M059J (cell line): Measurements from ENCODE around the gene DDR1. TPM values are rescaled to one million over a fixed set of nuclear protein-coding genes. Genes with fewer than 3 reads are reported as not detected.
"Not testable (repeated sequence)": the region's sequence is repeated elsewhere in the genome, so short reads cannot be mapped to it uniquely, and the experiment has no call there.

ENCODE experiments used
- DNase-seq: peaks from one replicate; pipeline ENCODE4 v3.0.0-alpha.2; 2012; ENCODE audit warnings: low read depth
- total RNA-seq: library from RNA; depleted of rRNA; stranded (reverse); fragments of >200 nt; shearing (Covaris generic); gene quantifications from 2 replicates; pipeline ENCODE4 v1.2.3, GENCODE V29; 2014; rRNA removed

The DDR1 gene
- 33.9 and 73.5 TPM in 2 replicates for total RNA-seq

DNA sequence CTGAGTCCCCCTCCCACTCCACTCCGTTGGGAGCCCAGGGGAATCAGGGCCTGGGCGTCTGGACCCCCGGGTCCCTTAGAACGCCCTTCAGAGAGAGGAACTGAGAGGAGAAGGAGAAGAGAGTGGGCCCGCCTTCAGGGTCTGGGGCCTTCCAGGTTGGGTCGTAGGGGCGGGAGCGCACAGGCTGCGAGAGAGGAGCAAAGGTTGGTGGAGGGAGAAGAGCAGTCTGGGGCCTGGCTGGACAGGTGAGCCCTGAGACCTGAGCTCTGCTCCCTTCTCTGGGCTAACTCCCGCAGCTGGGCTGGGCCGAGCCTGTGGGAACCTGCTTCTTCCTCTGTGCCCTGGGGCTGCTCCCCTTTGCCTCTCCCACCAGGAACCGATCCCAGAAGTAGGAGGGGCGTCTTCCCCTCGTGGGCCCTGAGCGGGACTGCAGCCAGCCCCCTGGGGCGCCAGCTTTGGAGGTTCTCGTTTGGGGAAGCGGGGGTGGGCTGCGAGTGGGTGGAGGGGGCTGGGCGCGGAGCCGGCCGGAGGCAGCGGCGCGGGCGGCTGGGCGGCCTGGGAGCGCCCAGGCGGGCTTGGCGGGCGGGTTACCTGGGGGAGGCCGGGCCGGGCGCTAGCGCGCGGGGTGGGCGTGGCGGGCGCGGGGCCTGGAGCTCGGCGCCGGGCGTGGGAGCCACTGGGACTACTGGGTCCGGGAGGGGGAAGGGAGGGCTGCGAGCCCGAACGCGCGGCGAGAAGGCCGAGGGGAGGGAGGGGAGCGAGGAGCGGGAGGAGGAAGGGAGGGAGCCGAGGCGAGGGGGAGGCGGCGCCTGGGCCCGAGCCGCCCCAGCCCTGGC, at the start of gene DDR1:
TSS of gene DDR1 (plus strand) at position 835 of the 836 bp plus-strand sequence. CDS start 4,211 bp downstream, outside the sequence.
- DNase-seq: peak; percentile 88

DNA sequence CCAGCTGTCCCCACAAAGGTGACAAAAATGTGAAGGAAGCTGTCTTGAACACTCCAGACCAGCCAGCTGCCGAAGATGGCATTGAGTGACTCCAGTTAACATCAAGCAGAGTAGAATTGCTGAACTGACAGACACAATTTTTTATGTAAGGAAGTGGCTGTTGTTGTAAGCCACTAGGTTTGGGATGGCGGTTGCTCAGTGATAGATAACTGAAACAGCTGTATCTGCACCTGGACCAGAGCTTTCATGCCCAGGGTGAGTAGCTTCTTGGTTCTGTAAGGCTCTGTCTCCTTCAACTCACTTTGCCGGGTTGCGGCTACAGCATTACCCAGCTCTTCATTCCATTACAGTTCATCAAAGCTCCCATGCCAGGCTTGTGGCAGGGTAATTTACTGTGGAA, 49.7 kb upstream of the DDR1 start:
- peak; percentile 45 for DNase-seq

DNA sequence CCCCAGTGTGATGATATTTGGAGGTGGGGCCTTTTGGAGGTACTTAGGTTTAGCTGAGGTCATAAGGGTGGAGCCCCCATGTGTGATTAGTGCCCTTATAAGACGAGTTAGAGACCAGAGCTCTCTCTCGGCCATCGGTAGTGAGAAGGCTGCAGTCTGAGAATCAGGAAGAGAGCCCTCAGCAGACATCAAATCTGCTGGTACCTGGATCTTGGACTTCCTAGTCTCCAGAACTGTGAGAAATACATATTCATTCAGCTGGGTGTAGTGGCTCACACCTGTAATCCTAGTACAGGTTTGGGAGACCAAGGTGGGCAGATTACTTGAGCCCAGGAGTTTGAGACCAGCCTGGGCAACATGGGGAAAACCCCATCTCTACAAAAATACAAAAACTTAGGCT, 48.7 kb upstream of the DDR1 start:
- no peak for DNase-seq

- DNase-seq: peak; percentile 70
These were observed 47.9 kb upstream of the DDR1 start for GRCh38 chr6:30836431-30836866.

GRCh38 chr6:30836957-30837356, 47.4 kb upstream of the DDR1 start:
- DNase-seq: peak; percentile 21

DNA sequence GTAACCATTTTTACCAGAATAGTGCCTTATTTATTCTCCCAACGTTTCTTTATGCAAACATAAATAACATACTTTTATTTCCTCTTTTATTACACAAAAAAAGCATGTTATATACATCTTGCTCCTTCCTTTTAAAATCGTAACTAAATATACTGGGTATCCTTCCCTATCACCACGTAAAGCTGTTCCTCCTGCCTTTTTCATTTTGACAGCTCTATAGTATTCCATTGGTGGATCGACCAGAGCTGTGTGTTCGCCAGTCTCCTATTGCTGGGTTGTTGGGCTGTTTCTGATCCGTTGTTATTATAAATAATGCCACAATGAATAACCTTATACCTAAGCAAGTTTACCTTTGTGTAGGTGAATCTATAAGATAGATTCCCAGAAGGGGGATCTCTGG, 46.9 kb upstream of the DDR1 start:
- DNase-seq: no peak

DNA sequence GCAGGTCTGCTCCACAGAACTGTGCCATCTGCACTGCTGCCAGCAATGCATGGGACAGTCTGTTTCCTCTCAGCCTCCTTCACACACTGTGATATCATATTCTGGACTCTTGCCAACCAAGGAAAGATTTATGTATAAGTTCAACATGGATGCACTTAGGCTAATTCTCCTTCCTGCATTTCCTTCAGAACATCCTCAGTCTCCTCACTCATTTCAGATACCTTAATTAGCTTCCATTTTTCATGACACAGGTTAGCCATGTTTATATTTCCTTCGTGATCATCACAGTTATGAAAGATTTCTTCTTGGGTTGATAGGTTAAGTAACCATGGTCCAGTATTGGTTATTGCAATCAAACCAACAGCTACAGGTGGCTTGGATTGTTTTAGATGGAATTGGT, 46.4 kb upstream of the DDR1 start:
- no peak for DNase-seq

- no peak for DNase-seq
These were observed 44.6 kb upstream of the DDR1 start for GRCh38 chr6:30839671-30840070.

- DNase-seq: no peak
These were observed 44.0 kb upstream of the DDR1 start for GRCh38 chr6:30840084-30840934.

GRCh38 chr6:30840935-30841643, 43.2 kb upstream of the DDR1 start:
- no peak for DNase-seq

DNA sequence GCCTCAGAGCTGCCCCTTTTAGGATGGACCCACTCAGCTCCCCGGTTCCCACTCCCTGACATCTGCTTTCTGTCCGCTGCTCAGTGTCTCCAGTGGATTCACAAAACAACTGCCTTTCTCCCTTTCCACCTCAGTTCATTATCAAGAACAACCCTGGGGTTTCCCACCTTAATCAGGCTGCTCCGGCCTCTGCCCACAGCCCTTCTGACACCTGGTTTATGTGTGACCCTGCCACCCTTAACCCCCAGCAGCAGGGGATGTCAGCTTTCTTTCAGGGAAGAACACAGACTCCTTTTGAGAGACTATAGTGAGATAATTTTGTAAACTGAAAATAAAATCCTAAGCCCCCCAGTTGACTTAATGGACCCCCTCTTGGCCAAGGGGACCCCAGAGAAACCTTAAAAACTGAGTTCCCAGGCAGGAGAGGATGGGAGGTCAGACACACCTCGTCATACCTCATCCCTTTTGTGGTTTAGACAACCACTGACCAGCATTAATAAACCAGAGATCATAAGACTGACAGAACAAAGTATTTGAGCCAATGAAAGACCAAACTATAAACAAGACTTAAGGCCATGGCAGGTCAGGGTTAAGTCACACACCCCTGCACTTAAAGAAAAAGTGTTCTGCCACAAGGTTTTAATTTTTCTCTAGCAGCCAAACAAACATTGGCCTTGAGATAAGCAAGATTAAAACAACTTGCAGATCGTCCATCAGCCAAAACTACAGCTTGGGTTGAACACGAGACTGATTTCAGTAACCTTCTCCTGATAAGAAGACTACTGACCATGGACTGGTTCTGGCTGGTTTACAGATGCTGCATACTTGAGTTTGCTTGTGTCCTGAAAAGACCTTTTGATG, 42.4 kb upstream of the DDR1 start:
- peak; percentile 88 for DNase-seq

DNA sequence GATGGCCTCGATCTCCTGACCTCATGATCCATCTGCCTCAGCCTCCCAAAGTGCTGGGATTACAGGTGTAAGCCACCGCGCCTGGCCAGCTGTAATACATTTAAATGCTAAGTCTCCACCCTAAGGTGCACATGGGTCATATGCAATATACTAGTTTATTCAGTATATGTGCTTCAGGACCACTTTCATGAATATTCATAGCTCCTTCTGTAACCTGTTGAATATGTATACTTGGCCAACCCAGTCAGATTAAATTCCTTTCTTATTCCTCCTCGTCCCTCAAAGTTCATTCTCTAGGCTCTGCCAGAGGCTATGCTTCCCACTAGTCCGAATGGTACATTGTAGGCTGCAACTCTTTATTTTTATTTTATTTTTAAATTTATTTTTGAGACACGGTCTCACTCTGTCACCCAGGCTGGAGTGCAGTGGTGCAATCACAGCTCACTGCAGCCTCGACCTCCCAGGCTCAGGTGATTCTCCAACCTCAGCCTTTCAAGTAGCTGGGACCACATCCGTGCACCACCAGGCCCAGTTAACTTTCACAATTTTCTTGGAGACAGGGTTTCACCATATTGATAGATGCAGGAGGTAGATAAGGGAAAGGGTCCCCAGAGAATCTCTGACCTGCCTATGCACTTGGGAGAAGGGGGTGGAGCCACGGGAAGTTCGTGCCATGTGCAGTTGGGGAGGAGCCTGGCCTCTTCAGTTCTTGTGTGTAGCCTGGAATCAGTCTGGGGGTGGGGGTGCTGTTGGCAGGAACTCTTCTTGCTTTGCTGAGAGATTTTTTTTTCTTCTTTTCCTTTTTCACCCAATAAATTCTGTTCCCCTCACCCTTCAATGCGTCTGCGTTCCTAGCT, 41.3 kb upstream of the DDR1 start:
- no peak for DNase-seq

- no peak for DNase-seq
These were observed 40.7 kb upstream of the DDR1 start for GRCh38 chr6:30843611-30843998.

GRCh38 chr6:30844118-30844535, 40.2 kb upstream of the DDR1 start:
- peak; percentile 73 for DNase-seq

DNA sequence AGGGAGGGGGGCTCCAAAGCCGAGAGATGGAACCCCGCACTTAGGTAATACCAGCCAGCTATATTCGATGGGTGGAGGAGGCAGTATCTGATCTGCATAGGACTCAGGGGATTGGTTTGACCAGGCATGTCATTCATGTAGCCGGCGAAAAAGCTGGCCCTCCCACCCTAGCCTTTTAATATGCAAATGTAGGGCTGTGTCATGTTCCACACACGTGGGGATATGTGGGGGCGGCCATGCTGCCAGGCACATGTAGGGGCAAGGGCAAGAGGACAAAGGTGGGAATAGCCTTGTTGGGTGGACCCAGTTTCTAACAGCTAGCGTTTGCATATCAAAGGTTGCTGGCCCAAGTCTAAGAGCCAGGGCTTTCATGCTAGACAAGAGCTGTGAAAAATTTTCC, 39.1 kb upstream of the DDR1 start:
- DNase-seq: no peak

DNA sequence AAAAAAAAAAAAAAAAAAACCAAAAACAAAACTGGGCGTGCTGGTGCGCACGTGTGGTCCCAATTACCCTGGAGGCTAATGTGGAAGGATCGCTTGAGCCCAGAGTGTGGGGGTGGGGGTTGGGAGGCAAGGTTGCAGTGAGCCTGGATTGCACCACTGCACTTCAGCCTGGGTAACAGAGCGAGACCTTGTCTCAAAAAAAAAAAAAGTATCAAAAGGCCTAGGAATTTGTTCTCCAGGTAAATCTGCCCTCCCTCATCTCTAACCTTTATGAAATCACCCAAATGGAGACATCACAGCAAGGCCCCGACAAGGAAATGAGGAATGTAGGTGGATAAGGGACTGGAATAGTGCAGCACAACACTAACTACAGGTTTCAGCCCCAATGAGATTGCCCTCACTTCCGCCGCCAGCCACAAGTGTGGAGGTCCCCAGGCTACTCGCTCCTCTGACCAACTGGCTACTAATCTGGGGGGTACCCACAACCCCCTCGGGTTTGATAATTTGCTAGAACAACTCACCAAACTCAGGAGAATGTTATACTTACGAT, 36.8 kb upstream of the DDR1 start:
- DNase-seq: no peak

DNA sequence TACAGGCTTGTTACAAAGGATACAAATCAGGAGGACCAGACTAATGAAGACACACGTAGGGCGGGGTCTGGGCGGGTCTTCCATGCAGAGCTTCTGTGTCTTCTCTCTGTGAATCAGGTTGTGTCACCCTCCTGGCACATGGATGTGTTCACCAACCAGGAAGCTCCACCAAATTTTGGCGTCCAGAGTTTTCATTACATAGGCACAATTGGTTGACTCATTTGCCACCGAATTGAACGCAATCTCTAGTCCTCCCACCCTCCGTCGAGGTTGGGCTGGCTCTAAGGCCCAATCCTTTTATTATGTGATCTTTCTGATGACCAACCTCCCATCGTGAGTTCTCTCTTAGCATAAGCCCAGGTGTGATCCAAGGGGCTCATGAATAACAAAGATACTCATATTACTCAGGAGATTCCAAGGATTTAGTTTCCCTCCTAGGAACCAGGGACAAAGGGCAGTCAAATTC, 36.3 kb upstream of the DDR1 start:
- no peak for DNase-seq

GRCh38 chr6:30849903-30850651, 34.2 kb upstream of the DDR1 start:
- no peak for DNase-seq

DNA sequence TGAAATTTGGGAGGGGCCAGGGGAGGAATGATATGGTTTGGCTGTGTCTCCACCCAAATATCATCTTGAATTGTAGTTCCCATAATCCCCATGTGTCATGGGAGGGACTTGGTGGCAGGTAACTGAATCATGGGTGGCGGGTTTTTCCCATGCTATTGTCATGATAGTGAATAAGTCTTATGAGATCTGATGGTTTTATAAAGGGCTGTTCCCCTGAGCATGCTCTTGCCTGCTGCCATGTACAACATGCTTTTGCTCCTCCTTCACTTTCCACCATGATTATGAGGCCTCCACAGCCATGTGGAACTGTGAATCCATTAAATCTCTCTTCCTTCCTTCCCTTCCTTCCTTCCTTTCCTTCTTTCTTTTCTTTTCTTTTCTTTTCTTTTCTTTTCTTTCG, 31.9 kb upstream of the DDR1 start:
- DNase-seq: not testable (repeated sequence)
